OCI-LY3 (cell line): ENCODE measurements around the gene NEO1.

Source experiments
- EZH2phosphoT487 ChIP-seq: fragments of 200-600 bp; shearing (Covaris generic); IDR thresholded peaks from 2 replicates; pipeline ENCODE4 v1.6.1; 2018; ENCODE audit warnings: antibody characterized with exemption, mixed run types, low read depth
- TF ChIP-seq, protein P1 (sequence below): fragments of 200-600, 300-600 bp; sonication (generic); IDR thresholded peaks from 2 replicates; pipeline ENCODE4 v1.5.1; 2014; ENCODE audit warnings: antibody characterized with exemption, low read length, low read depth

DNA sequence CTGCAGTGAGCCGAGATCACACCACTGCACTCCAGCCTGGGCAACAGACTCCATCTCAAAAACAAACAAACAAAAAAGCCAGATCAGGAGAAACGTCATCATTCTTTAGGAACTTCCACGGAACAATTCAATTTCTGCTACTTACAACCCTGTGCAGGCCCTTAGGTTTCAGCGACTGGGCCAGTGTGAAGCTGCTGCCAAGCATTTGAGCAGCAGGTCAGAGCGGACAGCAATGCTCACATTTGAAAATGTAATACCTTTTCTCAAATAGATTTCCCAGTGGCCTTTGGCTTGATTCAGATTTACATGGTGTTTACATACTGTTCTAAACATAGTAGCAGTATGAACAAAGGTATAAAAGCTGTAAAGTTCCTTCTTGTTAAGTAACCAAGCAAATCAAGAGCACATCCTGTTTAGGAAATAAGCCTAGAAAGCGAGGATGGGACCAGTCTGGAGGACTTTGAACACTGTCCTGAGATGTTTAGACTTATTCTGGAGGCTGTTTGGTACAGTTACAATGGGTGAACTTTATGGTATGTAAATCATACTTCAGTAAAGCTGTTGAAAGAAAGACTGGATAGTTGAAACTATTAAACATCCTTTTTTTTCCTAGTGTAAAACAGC, 175.3 kb downstream of the NEO1 start:
- TF ChIP-seq, protein P1, sequence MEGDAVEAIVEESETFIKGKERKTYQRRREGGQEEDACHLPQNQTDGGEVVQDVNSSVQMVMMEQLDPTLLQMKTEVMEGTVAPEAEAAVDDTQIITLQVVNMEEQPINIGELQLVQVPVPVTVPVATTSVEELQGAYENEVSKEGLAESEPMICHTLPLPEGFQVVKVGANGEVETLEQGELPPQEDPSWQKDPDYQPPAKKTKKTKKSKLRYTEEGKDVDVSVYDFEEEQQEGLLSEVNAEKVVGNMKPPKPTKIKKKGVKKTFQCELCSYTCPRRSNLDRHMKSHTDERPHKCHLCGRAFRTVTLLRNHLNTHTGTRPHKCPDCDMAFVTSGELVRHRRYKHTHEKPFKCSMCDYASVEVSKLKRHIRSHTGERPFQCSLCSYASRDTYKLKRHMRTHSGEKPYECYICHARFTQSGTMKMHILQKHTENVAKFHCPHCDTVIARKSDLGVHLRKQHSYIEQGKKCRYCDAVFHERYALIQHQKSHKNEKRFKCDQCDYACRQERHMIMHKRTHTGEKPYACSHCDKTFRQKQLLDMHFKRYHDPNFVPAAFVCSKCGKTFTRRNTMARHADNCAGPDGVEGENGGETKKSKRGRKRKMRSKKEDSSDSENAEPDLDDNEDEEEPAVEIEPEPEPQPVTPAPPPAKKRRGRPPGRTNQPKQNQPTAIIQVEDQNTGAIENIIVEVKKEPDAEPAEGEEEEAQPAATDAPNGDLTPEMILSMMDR = no peak
- TF ChIP-seq EZH2phosphoT487 = no peak
